Caki2 (cell line): Measurements from ENCODE around the gene AMY1A. TPM values are rescaled to one million over a fixed set of nuclear protein-coding genes. Genes with fewer than 3 reads are reported as not detected.
"Not testable (repeated sequence)": the region's sequence is repeated elsewhere in the genome, so short reads cannot be mapped to it uniquely, and the experiment has no call there.

ENCODE experiments used
- DNase-seq: peaks from one replicate; pipeline ENCODE4 v3.0.0-alpha.2; 2015; ENCODE audit warnings: low read depth
- in situ Hi-C: cut with HindIII; loops from 2 replicates; pipeline ENCODE4 v1.10.0; 2016; ENCODE audit warnings: low sequenced_read_pairs, low pct_unique_long_range_greater_than_20kb, mixed read lengths
- total RNA-seq: library from RNA; depleted of rRNA; stranded (reverse); fragments of >200 nt; shearing (Covaris generic); gene quantifications from 2 replicates; pipeline ENCODE4 v1.2.3, GENCODE V29; 2014; ENCODE audit warnings: low replicate concordance; rRNA removed

AMY1A gene
- not detected in 2 replicates for total RNA-seq

DNA sequence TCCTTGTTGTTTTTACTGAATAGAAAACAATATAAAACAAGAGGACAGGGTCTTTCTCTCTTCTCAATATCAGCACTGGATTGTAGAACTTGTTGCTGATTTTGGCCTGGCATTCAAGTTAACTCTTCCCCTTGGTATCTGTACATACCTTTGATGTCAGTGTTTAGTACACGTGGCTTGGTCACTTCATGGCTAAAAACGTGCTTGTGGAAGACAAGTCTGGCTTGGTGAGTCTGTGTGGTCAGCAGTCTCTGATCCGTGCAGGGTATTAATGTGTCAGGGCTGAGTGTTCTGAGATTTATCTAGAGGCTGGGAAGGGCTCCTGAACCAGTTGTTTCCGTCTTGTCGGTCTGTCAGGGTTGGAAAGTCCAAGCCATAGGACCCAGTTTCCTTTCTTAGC, at the start of gene AMY1A:
Gene AMY1A (plus strand): TSS at position 301 of the 400 bp plus-strand sequence. CDS start 571 bp downstream, outside the sequence.
- in situ Hi-C loops, DNase-seq: not testable (repeated sequence)

DNA sequence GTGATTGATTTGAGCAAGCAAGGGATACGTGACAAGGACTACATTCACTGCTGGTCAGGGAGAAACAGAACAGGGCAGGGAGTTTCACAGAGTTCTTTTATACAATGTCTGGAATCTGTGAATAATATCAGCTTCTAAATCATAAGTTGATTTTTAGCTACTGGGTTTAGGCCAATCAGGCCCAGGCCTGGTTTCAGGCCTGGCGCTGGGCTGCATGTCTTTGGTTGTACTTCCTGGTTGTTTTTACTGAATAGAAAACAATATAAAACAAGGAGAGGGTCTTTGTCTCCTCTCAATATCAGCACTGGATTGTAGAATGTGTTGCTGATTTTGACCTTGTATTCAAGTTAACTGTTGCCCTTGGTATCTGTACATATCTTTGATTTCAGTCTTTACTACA, 39.2 kb upstream of the AMY1A start:
- in situ Hi-C loops: no loop called here
- DNase-seq: no peak

DNA sequence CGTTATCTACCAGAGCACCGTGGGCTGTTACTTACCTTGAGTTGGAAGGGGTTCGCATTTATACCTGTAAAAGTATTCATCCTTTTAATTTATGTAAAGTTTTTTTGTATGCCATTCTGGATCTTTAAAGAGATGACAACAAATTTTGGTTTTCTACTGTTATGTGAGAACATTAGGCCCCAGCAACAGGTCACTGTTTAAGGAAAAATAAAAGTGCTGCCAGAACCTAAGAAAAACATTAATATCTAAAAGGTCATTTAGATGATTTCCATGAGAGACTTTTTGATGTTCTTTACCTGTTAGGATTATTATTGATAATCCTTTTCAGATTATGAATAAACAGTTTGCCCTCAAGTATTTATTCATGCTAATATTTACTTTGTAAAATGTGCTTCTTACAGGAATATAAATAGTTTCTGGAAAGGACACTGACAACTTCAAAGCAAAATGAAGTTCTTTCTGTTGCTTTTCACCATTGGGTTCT, 38.5 kb upstream of the AMY1A start, which contains the start of gene AMY2A:
Gene AMY2A (plus strand): TSS at position 434 of the 484 bp plus-strand sequence. CDS start 14 bp downstream, at position 448.
- DNase-seq, in situ Hi-C loops: not testable (repeated sequence)

DNA sequence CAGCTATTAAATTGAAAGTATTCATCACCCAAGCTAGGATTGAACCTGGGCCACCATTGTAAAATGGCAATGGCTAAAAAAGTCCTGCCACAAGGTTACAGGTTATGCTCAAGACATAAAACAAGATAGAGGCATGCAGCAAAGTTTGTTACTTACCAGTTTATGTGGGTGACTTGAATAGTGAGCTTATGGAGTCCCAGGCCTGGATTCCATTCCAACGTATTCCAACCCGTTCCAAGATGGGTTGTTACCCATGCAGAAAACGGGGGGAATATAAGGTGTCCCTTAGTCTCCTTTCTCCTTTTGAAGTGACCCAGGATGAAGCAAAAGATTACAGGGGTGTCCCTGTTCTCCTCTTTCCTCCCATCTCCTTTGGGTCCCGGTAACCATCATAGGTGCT, 28.1 kb upstream of the AMY1A start:
- DNase-seq, in situ Hi-C loops: not testable (repeated sequence)

GRCh38 chr1:103641194-103641593, 14.4 kb upstream of the AMY1A start:
- DNase-seq, in situ Hi-C loops: not testable (repeated sequence)

- in situ Hi-C loops, DNase-seq: not testable (repeated sequence)
Observed at GRCh38 chr1:103643908-103644307, 11.7 kb upstream of the AMY1A start.

GRCh38 chr1:103650305-103650704, 5.3 kb upstream of the AMY1A start:
- in situ Hi-C loops, DNase-seq: not testable (repeated sequence)

DNA sequence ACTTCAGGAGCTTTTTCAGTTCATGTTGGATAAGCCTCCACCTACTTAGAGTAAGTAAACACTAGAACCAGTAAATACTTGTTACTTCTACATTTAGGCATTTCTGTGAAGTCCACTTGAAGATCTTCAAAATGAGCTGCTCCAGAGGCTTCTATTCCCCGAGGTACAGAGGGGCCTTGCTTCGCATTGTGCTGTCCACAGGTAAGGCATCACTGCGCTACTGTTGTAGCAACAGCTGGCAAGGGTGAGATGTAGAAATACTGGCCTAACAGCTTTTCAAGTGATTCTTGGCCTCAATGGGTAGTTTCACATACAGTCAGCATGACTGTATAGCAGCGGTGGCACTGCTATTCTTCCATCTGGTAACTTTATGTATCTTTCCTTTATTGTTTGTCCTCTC, 4.7 kb upstream of the AMY1A start:
- in situ Hi-C loops, DNase-seq: not testable (repeated sequence)

DNA sequence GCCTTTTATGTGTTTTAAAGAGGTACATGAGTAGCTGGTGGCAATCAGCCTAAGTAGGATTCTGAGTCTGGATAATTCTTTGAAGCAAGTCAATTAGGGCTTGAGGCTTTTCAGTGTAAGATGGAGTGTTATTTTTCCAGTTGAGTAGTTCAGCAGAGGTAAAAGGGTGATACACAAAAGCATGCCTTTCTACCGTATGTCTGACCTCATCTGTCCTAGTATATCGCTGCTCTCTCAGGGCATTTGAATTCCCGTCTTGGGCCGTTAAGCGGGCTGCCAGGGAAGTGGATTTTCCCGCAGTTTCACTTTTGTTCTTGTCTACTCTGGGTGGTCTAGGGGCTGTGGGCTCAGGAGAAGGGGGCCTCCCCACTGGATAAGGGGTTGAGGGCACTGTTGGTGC, 1.4 kb upstream of the AMY1A start:
- in situ Hi-C loops, DNase-seq: not testable (repeated sequence)

- in situ Hi-C loops: not testable (repeated sequence)
Observed at GRCh38 chr1:103676335-103676734, 20.8 kb downstream of the AMY1A start.

DNA sequence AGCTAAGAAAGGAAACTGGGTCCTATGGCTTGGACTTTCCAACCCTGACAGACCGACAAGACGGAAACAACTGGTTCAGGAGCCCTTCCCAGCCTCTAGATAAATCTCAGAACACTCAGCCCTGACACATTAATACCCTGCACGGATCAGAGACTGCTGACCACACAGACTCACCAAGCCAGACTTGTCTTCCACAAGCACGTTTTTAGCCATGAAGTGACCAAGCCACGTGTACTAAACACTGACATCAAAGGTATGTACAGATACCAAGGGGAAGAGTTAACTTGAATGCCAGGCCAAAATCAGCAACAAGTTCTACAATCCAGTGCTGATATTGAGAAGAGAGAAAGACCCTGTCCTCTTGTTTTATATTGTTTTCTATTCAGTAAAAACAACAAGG, 40.5 kb downstream of the AMY1A start, which contains the start of gene AMY1B:
Gene AMY1B (minus strand): TSS at position 101 of the 400 bp plus-strand sequence. CDS start 571 bp downstream, outside the sequence.
- in situ Hi-C loops, DNase-seq: not testable (repeated sequence)

More at GRCh38 chr1:103676335-103676734, 20.8 kb downstream of the AMY1A start:
- DNase-seq: not testable (repeated sequence)

DNA sequence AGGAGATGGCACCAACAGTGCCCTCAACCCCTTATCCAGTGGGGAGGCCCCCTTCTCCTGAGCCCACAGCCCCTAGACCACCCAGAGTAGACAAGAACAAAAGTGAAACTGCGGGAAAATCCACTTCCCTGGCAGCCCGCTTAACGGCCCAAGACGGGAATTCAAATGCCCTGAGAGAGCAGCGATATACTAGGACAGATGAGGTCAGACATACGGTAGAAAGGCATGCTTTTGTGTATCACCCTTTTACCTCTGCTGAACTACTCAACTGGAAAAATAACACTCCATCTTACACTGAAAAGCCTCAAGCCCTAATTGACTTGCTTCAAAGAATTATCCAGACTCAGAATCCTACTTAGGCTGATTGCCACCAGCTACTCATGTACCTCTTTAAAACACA, 41.9 kb downstream of the AMY1A start:
- in situ Hi-C loops, DNase-seq: not testable (repeated sequence)

DNA sequence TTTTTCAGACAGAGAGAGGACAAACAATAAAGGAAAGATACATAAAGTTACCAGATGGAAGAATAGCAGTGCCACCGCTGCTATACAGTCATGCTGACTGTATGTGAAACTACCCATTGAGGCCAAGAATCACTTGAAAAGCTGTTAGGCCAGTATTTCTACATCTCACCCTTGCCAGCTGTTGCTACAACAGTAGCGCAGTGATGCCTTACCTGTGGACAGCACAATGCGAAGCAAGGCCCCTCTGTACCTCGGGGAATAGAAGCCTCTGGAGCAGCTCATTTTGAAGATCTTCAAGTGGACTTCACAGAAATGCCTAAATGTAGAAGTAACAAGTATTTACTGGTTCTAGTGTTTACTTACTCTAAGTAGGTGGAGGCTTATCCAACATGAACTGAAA, 45.1 kb downstream of the AMY1A start:
- DNase-seq, in situ Hi-C loops: not testable (repeated sequence)

DNA sequence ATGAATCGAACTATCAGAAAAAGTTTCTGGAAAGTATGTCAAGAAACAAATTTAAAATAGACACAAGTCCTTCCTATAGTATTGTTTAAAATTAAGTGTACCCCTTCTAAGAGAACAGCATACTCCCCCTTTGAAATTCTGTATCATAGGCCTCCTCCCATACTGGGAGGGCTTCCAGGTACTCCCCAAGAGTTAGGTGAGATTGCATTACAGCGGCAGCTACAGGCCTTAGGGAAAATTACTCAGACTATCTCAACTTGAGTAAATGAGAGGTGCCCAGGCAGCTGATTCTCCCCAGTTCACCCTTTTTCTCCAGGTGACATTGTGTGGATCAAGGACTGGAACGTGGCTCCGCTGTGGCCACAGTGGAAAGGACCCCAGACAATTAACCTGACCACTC, 45.7 kb downstream of the AMY1A start:
- DNase-seq, in situ Hi-C loops: not testable (repeated sequence)

DNA sequence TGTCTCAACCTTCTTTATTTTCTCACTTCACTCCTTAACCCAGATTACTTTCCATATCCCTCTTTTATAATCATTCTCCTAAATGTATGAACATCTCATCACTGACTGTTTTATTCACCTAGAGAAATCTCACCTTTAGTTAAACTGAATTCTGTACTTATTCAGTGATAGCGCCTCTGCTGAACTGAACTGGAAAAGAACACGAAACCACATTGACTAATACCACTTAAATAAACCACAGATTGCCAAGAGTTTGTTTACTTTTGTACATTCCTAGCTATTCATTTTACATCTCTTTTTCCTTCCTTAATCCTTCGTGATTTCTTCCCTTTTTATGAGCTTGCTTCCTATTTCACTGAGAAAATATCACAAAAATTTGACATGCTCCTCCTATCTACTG, 52.1 kb downstream of the AMY1A start:
- in situ Hi-C loops, DNase-seq: not testable (repeated sequence)

DNA sequence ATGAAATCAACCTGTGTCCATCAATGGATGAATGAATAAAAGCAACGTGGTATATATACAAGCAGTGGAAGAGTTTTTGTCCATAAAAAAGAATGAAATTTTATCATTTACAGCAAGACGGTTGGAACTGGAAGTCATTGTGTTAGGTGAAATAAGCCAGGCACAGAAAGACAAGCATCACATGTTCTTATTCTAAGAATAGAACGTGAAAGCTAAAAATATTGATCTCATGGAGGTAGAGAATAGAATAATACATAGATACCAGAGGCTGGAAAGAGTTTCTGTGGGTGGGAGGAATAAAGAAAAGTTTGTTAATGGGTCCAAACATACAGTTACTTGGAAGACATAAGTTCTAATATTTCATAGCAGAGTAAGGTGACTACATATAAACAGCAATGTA, 54.8 kb downstream of the AMY1A start:
- in situ Hi-C loops, DNase-seq: not testable (repeated sequence)
